ENCODE results near the gene SURF6. TPM values are rescaled to one million over a fixed set of nuclear protein-coding genes. Genes with fewer than 3 reads are reported as not detected.
"Not testable (repeated sequence)": the region's sequence is repeated elsewhere in the genome, so short reads cannot be mapped to it uniquely, and the experiment has no call there.

The SURF6 gene
- total RNA-seq, 1 donor from 2014 or later = 22.9 TPM

DNA sequence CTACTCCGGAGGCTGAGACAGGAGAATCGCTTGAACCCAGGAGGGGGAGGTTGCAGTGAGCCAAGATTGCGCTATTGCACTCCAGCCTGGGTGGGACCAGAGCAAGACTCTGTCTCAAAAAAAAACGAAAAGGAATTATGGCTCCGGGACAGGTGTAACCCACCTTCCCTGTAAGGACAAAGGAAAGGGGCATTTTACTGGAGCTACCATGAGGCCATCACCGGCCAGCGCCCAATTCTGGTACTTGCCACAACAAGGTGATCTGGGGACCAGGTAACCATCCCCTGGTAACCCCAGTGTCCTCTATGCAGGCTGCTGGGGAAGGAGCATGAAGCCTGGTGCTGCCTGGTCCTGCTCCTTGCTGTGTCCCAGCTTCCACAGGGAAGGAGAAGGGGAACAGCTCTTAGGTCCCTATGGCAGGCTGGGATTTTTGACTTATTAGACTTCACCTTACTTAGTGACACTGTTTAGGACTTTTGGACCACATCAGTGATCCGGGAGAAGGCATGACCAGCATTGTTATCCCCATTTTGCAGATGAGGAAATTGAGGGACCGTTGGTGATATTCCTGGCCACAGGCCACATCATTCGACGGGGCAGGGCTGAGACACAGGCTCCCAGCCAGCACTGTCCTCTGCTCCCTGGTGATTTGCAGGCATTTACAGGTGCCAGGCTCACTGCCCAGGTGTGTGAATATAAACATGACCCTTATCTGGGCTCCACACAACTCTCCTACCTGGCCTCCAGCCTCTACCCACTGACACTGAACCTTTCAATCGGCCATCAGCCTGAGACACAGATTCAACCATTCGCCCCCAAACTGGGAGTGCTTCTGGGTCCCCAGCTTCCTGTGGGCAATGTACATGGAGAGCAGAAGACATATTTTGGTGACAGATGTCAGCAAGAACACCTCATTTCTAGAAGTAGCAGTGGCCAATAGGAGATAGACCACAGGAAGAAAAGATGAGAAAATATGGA is 34.4 kb downstream of the SURF6 start:
- no peak for DNase-seq (ENCODE audit: extremely low read depth, low read depth, low spot score)

DNA sequence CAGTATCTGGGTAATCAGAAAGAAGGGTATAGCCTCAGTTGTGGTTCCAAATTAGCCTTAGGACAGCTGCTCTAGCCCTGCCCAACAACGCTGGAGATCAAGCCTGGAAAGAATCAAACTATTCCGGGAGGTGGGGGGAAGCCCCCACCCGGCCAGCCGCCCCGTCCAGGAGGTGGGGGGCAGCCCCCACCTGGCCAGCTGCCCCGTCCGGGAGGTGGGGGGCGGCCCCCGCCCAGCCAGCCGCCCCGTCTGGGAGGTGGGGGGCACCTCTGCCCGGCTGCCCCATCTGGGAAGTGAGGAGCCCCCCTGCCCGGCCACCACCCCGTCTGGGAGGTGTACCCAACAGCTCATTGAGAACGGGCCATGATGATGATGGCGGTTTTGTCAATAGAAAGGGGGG is 36.0 kb downstream of the SURF6 start:
- DNase-seq (ENCODE audit: extremely low read depth, low read depth, low spot score) = not testable (repeated sequence)

DNA sequence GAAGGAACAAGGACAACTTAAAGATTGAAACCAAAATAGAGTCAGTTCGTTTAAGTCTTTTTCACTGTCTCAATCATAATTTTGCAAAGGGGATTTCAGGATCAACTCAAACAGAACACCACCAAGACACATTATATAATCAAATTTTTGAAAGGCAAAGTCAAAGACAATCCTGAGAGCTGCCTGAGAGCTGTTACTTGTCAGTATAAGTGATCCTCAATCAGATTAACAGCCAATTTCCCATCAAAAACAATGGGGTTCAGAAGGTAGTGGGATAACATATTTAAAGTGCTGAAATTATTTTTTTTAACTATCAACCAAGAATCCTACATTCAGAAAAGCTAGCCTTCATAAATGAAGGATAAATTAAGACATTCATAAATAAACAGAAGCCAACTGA is 41.7 kb downstream of the SURF6 start:
- no peak for DNase-seq (ENCODE audit: extremely low read depth, low read depth, low spot score)

DNA sequence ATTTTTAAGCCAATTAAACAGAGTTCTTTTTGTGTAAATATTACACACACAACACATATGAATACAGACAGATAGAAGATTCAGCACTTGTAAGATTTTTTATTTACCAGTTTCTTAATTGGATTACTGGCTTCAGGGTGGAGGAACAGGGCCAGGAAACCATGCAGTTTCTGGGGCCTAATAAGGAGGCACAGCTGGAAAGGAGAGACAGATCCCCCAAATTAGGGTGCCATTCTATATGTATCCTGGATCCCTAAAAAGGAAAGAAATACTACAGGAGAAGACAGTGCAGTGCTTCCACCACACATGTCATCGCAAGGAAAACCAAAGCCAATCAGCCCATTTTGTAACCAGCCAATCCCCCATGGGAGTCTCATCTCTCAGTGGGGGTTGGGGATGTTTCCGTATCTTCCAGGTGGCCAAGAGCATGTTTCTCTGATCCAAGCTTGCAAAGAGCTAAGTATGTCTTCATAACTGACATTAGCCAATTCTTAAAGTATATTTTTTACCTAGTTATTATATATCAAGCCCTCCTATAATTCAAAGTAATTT is 45.2 kb downstream of the SURF6 start:
- DNase-seq (ENCODE audit: extremely low read depth, low read depth, low spot score) = no peak

DNA sequence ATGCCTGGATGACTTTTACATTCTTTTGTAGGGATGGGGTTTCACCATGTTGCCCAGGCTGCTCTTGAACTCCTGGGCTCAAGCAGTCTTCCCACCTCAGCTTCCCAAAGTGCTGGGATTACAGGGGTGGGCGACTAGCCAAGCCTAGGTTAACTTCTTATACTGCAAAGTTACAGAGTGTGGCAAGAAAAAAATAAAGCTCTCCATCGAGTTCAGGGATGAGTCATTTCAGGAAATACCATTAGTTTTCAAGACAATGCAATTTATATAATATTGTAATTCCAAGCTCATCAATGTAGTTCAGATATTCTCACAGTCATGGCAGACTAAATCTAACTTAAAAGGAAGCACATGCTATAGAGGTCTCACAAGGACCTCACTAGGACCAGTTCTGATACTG is 49.5 kb downstream of the SURF6 start:
- DNase-seq (ENCODE audit: extremely low read depth, low read depth, low spot score) = no peak

DNA sequence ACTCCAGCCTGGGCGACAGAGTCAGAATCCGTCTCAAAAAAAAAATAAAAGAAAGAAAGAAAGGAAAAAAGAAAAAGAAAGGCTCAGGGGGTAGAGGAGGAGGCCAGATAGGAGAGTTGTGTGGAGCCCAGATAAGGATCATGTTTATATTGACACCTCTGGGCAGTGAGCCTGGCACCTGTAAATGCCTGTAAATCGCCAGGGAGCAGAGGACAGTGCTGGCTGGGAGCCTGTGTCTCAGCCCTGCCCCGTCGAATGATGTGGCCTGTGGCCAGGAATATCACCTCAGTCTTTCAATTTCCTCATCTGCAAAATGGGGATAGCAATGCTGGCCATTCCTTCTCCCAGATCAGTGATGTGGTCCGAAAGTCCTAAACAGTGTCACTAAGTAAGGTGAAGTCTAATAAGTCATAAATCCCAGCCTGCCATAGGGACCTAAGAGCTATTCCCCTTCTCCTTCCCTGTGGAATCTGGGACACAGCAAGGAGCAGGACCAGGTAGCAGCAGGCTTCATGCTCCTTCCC is 50.7 kb downstream of the SURF6 start:
- no peak for DNase-seq (ENCODE audit: extremely low read depth, low read depth, low spot score)

DNA sequence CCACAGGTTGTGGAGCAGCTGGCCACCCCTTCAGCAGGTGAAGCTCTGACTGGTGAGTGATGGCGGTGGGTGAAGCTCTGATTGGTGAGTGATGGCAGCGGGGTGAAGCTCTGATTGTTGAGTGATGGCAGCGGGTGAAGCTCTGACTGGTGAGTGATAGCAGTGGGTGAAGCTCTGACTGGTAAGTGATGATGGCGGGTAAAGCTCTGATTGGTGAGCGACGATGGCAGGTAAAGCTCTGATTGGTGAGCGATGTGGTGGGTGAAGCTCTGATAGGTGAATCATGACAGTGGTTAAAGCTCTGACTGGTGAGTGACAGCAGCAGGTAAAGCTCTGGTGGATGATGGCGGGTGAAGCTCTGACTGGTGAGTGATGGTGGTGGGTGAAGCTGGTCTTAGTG is 51.6 kb downstream of the SURF6 start:
- DNase-seq (ENCODE audit: extremely low read depth, low read depth, low spot score) = no peak

DNA sequence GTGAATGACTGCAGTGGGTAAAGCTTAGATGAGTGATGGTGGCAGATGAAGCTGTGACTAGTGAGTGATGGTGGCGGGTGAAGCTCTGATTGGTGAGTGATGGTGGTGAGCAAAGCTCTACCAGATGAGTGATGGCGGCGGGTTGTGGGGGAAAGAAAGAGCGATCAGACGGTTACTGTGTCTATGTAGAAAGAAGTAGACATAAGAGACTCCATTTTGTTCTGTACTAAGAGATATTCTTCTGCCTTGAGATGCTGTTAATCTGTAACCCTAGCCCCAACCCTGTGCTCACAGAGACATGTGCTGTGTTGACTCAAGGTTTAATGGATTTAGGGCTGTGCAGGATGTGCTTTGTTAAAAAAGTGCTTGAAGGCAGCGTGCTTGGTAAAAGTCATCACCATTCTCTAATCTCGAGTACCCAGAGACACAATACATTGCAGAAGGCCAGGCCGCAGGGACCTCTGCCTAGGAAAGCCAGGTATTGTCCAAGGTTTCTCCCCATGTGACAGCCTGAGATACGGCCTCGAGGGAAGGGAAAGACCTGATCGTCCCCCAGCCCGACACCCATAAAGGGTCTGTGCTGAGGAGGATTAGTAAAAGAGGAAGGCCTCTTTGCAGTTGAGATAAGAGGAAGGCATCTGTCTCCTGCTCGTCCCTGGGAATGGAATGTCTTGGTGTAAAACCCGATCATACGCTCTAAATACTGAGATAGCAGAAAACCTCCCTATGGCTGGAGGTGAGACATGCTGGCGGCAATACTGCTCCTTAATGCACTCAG is 52.5 kb downstream of the SURF6 start:
- not testable (repeated sequence) for DNase-seq (ENCODE audit: extremely low read depth, low read depth, low spot score)

DNA sequence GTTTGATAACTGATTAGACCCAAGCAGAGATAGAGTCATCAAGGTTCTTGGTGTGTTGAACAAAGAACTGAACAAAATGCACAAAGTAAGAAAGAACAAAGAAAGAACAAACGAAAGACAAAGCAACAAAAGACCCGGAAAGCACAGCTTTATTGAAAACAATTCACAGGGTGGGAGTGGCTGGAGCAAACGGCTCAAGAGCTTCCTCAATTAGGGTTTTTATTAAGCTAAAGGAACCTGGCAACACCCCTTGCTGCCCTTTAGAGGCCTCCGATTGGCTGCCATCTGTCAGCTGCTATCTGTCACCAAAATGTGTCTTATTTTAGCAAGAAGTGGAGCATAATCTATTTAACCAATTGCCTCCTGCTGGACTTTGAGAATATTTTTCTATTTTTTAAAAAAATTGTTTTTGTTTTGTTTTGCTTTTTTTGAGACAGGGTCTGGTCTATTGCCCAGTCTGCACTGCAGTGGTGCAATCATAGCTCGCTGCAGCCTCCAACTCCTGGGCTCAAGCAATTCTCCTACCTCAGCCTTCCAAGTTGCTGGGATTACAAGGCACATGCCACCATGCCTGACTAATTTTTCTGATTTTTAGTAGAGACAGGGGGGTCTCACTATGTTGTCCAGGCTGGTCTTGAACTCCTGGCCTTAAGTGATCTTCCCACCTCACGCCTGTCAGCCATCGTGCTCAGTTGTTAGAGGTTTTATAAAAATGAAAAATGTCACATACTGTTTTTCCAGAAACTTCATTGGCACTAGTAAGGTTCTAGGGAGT is 53.3 kb downstream of the SURF6 start:
- no peak for DNase-seq (ENCODE audit: extremely low read depth, low read depth, low spot score)

DNA sequence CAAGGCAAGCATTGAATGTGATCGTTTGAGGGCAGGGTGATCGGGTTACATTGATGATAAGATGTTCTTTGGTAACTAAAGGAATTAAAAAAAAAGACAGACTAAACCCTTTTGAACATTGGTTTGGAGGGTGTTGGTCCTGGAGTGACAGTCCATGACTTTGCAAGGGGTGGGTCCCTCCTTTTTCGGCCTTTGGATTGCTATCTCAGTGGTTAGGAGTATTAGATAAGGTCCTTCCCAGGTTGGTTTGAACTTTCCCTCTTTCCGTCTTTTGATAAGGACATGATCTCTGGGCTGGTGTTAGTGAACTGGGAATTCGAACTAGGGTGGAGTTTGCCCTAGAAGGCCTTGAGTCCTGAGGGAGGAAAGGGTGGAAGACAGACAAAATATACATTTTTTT is 55.6 kb downstream of the SURF6 start:
- DNase-seq (ENCODE audit: extremely low read depth, low read depth, low spot score) = no peak

Other genes with a start within 250 kb of the SURF6 start
- gene RALGDS, start 214.9 kb downstream of the SURF6 start, total RNA-seq = 65.7 and 99.4 TPM in 2 replicates
- 4.3 and 6.6 TPM in 2 replicates for gene GBGT1, start 172.3 kb downstream of the SURF6 start, total RNA-seq
- not detected in 2 replicates for gene OBP2B, start 126.9 kb downstream of the SURF6 start, total RNA-seq
- gene ABO, start 61.0 kb downstream of the SURF6 start, total RNA-seq = under 0.01 and 0.05 TPM in 2 replicates
- gene MED22, start 11.9 kb upstream of the SURF6 start, total RNA-seq = 21.9 and 27.5 TPM in 2 replicates
- gene RPL7A, start 12.0 kb upstream of the SURF6 start, total RNA-seq = 1,807 and 2,930 TPM in 2 replicates
- gene SURF1, start 20.3 kb upstream of the SURF6 start, total RNA-seq = 16.6 and 27.0 TPM in 2 replicates
- gene SURF2, start 20.4 kb upstream of the SURF6 start, total RNA-seq = 21.0 and 24.4 TPM in 2 replicates
- 238 and 281 TPM in 2 replicates for gene SURF4, start 39.9 kb upstream of the SURF6 start, total RNA-seq
- gene STKLD1, start 40.2 kb upstream of the SURF6 start, total RNA-seq = 0.06 and 0.34 TPM in 2 replicates
- gene REXO4, start 81.8 kb upstream of the SURF6 start, total RNA-seq = 24.9 and 25.6 TPM in 2 replicates
- gene ADAMTS13, start 86.2 kb upstream of the SURF6 start, total RNA-seq = 3.3 and 3.6 TPM in 2 replicates
- 8.3 and 12.3 TPM in 2 replicates for gene CACFD1, start 123.8 kb upstream of the SURF6 start, total RNA-seq
- gene SLC2A6, start 142.9 kb upstream of the SURF6 start, total RNA-seq = 70.5 and 73.8 TPM in 2 replicates
- not detected in 2 replicates for gene MYMK, start 188.8 kb upstream of the SURF6 start, total RNA-seq
- 0.05 TPM in 1 of 2 replicates, not detected in the other for gene ADAMTSL2, start 198.5 kb upstream of the SURF6 start, total RNA-seq

Measured in glomerular endothelial cell (primary cell).